A549 (cell line): ENCODE results near the gene OSCAR. TPM values are rescaled to one million over a fixed set of nuclear protein-coding genes. Genes with fewer than 3 reads are reported as not detected.
"Not testable (repeated sequence)": the region's sequence is repeated elsewhere in the genome, so short reads cannot be mapped to it uniquely, and the experiment has no call there.

Experiments used
- ATAC-seq, 2 experiments: fragments of 200-7000 bp in 1 of 2; fragments of >200 bp in 1 of 2; cut with Nextera tagmentation in 1 of 2; cut with Tn5 transposase in 1 of 2; 3 replicates each; pipeline versions ENCODE4 v1.8.0 to v1.9.1; 2018 to 2020; ENCODE audit warnings: mild to moderate bottlenecking in 1 of 2, moderate library complexity in 1 of 2
- CTCF ChIA-PET: fragments of 300-600 bp; sonication (Branson Sonifier 250); formaldehyde crosslinking; extraction: SDS; loops from one replicate; lab custom pipeline; 2021; ENCODE audit warnings: antibody characterized with exemption, inconsistent platforms; lab: Yijun Ruan, JAX
- POLR2A ChIA-PET: fragments of 350-600 bp; formaldehyde crosslinking; extraction: SDS; loops from one replicate; lab custom pipeline; 2021; ENCODE audit warnings: antibody characterized with exemption, inconsistent platforms; lab: Yijun Ruan, JAX
- DNase-seq, 2 experiments: peaks; one replicate each; pipeline versions ENCODE4 v3.0.0 to v3.0.0-alpha.2; 2011 to 2016; ENCODE audit warnings: low read depth in 1 of 2, low spot score in 1 of 2
- FAIRE-seq: peaks from 2 replicates; lab custom pipeline; 2011; peaks lifted over from hg19 to GRCh38; lab: Jason Lieb, UNC
- H3K27ac ChIP-seq, 2 experiments: fragments of >200 bp; sonication (Bioruptor Twin); formaldehyde crosslinking; 3 replicates each; pipeline ENCODE4 v1.5.1; 2016 to 2017
- H3K4me1 ChIP-seq: fragments of >200 bp; sonication (Bioruptor Twin); formaldehyde crosslinking; 3 replicates; pipeline ENCODE4 v1.6.1; 2016
- H3K4me2 ChIP-seq: fragments of >200 bp; sonication (Bioruptor Twin); formaldehyde crosslinking; 3 replicates; pipeline ENCODE4 v1.6.1; 2016
- H3K4me3 ChIP-seq: fragments of >200 bp; sonication (Bioruptor Twin); formaldehyde crosslinking; 3 replicates; pipeline ENCODE4 v1.5.1; 2016
- H3K9me3 ChIP-seq: fragments of >200 bp; sonication (Bioruptor Twin); formaldehyde crosslinking; 3 replicates; pipeline ENCODE4 v1.6.1; 2016
- BCL3 ChIP-seq: fragments of >200 bp; sonication (Bioruptor Twin); formaldehyde crosslinking; IDR thresholded peaks from 3 replicates; pipeline ENCODE4 v1.6.1; 2016
- CBX8 ChIP-seq: fragments of 200-600 bp; sonication (generic); IDR thresholded peaks from 2 replicates; pipeline ENCODE4 v1.6.1; 2016
- CHD4 ChIP-seq: fragments of 200-600 bp; sonication (generic); IDR thresholded peaks from 2 replicates; pipeline ENCODE4 v1.6.1; 2016; ENCODE audit warnings: antibody characterized with exemption, mild to moderate bottlenecking, borderline replicate concordance
- CTCF ChIP-seq: fragments of >200 bp; sonication (Bioruptor Twin); formaldehyde crosslinking; IDR thresholded peaks from 3 replicates; pipeline ENCODE4 v1.5.1; 2016
- E2F6 ChIP-seq: IDR thresholded peaks from 2 replicates; pipeline ENCODE4 v1.6.1; 2012; ENCODE audit warnings: low read depth, borderline replicate concordance
- ELK1 ChIP-seq: fragments of 150-350 bp; IDR thresholded peaks from 2 replicates; pipeline ENCODE4 v1.6.1; 2014; ENCODE audit warnings: low read depth, mild to moderate bottlenecking, low read length
- EP300 ChIP-seq, 2 experiments: fragments of >200 bp; sonication (Bioruptor Twin); formaldehyde crosslinking; IDR thresholded peaks; 2 replicates in 1 of 2; 3 replicates in 1 of 2; pipeline ENCODE4 v1.6.1; 2016 to 2017
- ESRRA ChIP-seq: fragments of 150-350 bp; IDR thresholded peaks from 2 replicates; pipeline ENCODE4 v1.6.1; 2014; ENCODE audit warnings: mild to moderate bottlenecking, low read length, borderline replicate concordance
- HDAC2 ChIP-seq: fragments of 200-600 bp; sonication (generic); IDR thresholded peaks from 2 replicates; pipeline ENCODE4 v1.6.1; 2016
- HOXB13 ChIP-seq: fragments of 250-450 bp; sonication (Bioruptor Pico); IDR thresholded peaks from 2 replicates; pipeline ENCODE4 v1.5.0; 2020; ENCODE audit warnings: low read depth, mild to moderate bottlenecking, moderate library complexity
- HOXB5 ChIP-seq: fragments of 250-450 bp; sonication (Bioruptor Pico); IDR thresholded peaks from 2 replicates; pipeline ENCODE4 v1.5.0; 2020; ENCODE audit warnings: mild to moderate bottlenecking, moderate library complexity
- JUN ChIP-seq, 2 experiments: fragments of >200 bp; sonication (Bioruptor Twin); formaldehyde crosslinking; IDR thresholded peaks; 2 replicates in 1 of 2; 3 replicates in 1 of 2; pipeline ENCODE4 v1.6.1; 2016 to 2017
- JUNB ChIP-seq: fragments of >200 bp; sonication (Bioruptor Twin); formaldehyde crosslinking; IDR thresholded peaks from 2 replicates; pipeline ENCODE4 v1.6.1; 2016
- KDM1A ChIP-seq: fragments of 200-600 bp; sonication (generic); IDR thresholded peaks from 2 replicates; pipeline ENCODE4 v1.6.1; 2016; ENCODE audit warnings: low read depth, mild to moderate bottlenecking
- KDM5A ChIP-seq: fragments of 200-600 bp; sonication (generic); IDR thresholded peaks from 2 replicates; pipeline ENCODE4 v1.6.1; 2016; ENCODE audit warnings: antibody characterized with exemption, mild to moderate bottlenecking
- MAX ChIP-seq: IDR thresholded peaks from 2 replicates; pipeline ENCODE4 v1.6.1; 2012
- MAZ ChIP-seq: fragments of 150-350 bp; IDR thresholded peaks from 2 replicates; pipeline ENCODE4 v1.6.1; 2014; ENCODE audit warnings: antibody characterized with exemption, low read depth, low read length, borderline replicate concordance
- NFE2L2 ChIP-seq: fragments of 150-350 bp; conservative IDR thresholded peaks from 2 replicates; pipeline ENCODE4 v1.6.1; 2014; ENCODE audit warnings: low read length
- PHF8 ChIP-seq: fragments of 200-600 bp; sonication (generic); IDR thresholded peaks from 2 replicates; pipeline ENCODE4 v1.6.1; 2016; ENCODE audit warnings: low read depth, mild to moderate bottlenecking, antibody characterized with exemption, moderate library complexity, borderline replicate concordance
- POLR2A ChIP-seq: IDR thresholded peaks from 2 replicates; pipeline ENCODE4 v1.6.1; 2012; ENCODE audit warnings: mild to moderate bottlenecking, low read length
- RAD21 ChIP-seq, 2 experiments: fragments of >200 bp in 1 of 2; sonication (Bioruptor Twin) in 1 of 2; formaldehyde crosslinking in 1 of 2; IDR thresholded peaks in 1 of 2; conservative IDR thresholded peaks in 1 of 2; 2 replicates in 1 of 2; 3 replicates in 1 of 2; pipeline ENCODE4 v1.6.1; 2012 to 2018; ENCODE audit warnings: inconsistent platforms in 1 of 2
- RCOR1 ChIP-seq: fragments of 150-350 bp; IDR thresholded peaks from 2 replicates; pipeline ENCODE4 v1.6.1; 2014; ENCODE audit warnings: antibody characterized with exemption, low read length, low read depth
- TP53 ChIP-seq: fragments of 250-450 bp; sonication (Bioruptor Pico); IDR thresholded peaks from 2 replicates; pipeline ENCODE4 v1.5.0; 2021; ENCODE audit warnings: mild to moderate bottlenecking, moderate library complexity
- ZC3H11A ChIP-seq: fragments of 450-650 bp; IDR thresholded peaks from 2 replicates; pipeline ENCODE4 v1.6.1; 2014; ENCODE audit warnings: antibody characterized with exemption, mild to moderate bottlenecking
- ZFP36 ChIP-seq: fragments of 450-650 bp; IDR thresholded peaks from 2 replicates; pipeline ENCODE4 v1.6.1; 2014; ENCODE audit warnings: borderline replicate concordance; ENCODE audit not compliant: partially characterized antibody
- WGBS: methylation state at CpG from one replicate; pipeline ENCODE4 v1.1.6; 2017; ENCODE audit errors: missing lambda C conversion rate; 5-methylcytosine and 5-hydroxymethylcytosine counted together
- polyA plus RNA-seq, 4 experiments: library from polyadenylated mRNA; depleted of rRNA in 3 of 4; stranded (reverse); fragments of >200 nt; fragmentation: RNase III in 1 of 4; extraction: RNeasy Plus Mini Kit Qiagen cat#74134 plus additional on column Dnase treatment in 1 of 4; gene quantifications; 2 replicates in 3 of 4; 3 replicates in 1 of 4; pipeline ENCODE4 v1.2.3, GENCODE V29; 2011 to 2017

OSCAR gene
- polyA plus RNA-seq, 2 of the 4 experiments (the other 2 are of a cell fraction) = 0.26 to 0.28 TPM

- ChIA-PET CTCF (interaction anchor here (0.7 to 1.0 kb wide), 2 partner anchors 78 to 196 kb away, joined by 3 to 5 read pairs; no protein-coding TSS in a partner anchor), POLR2A (interaction anchor here (1.3 to 2.5 kb wide), 2 partner anchors 12 to 111 kb away, joined by 3 to 18 read pairs; partner anchors contain the start of genes CACNG6, PRPF31 and TFPT)
- 0 out of 2 replicates have a peak, but pooled peaks have one; percentile 54 for TF ChIP-seq ESRRA
- TF ChIP-seq ELK1 = no peak
- TF ChIP-seq CBX8 = no peak
- no peak for TF ChIP-seq NFE2L2
- peak; percentile 100 for TF ChIP-seq HDAC2
- TF ChIP-seq CTCF = no peak
- TF ChIP-seq RCOR1 = peak; percentile 100
- no peak for TF ChIP-seq ZFP36
- TF ChIP-seq JUNB = no peak
- peak; percentile 62; the same call in 1 of the 2 replicates for TF ChIP-seq HOXB13 (CRISPR knock-in tag)
- no peak for TF ChIP-seq TP53 (CRISPR knock-in tag)
- TF ChIP-seq EP300 (IDR thresholded peaks at IDR 0.05) = no peak
- peak; percentile 43; the same call in 1 of the 2 replicates for TF ChIP-seq PHF8
- TF ChIP-seq KDM1A = peak; percentile 100
- TF ChIP-seq E2F6 = peak; percentile 30; the same call in 1 of the 2 replicates
- TF ChIP-seq CHD4 = peak; percentile 98
- TF ChIP-seq ZC3H11A = no peak
- peak; percentile 51; the same call in 1 of the 2 replicates for TF ChIP-seq MAX
- no peak for TF ChIP-seq RAD21 (conservative IDR thresholded peaks at IDR 0.05 in 1 of 2, IDR thresholded peaks at IDR 0.05 in 1 of 2)
- TF ChIP-seq HOXB5 (CRISPR knock-in tag) = no peak
- peak; percentile 63 to 85; a peak in 4 of 5 replicates for TF ChIP-seq JUN (IDR thresholded peaks at IDR 0.05)
- TF ChIP-seq POLR2A = peak; percentile 75
- TF ChIP-seq BCL3 = peak; percentile 49; the same call in 1 of the 3 replicates
- peak; percentile 95 for TF ChIP-seq KDM5A
- no peak for TF ChIP-seq MAZ
- no peaks in the 10 kb centered on the region for H3K9me3 ChIP-seq
- H3K4me2 ChIP-seq = peak within 1 kb of the TSS; percentile 93
- peak within 1 kb of the TSS; percentile 68 for H3K4me3 ChIP-seq
- FAIRE-seq (peak; percentile 99), DNase-seq (peak; percentile 99), ATAC-seq (peak; percentile 96 to 99)
- peak within 1 kb of the TSS; percentile 78 to 93 for H3K27ac ChIP-seq
- H3K4me1 ChIP-seq = 0 out of 3 replicates have a peak, but pooled peaks cover 8% of the 10 kb centered on the region
- WGBS = 2% methylated on average over 51 of the region's 54 CpGs
Measured at GRCh38 chr19:54102421-54103169, 2.0 kb upstream of the OSCAR start, which contains the start of gene NDUFA3. TSS of gene NDUFA3 (plus strand) at chr19:54102855. CDS start at chr19:54102879, 24 bp downstream.

- H3K9me3 ChIP-seq, DNase-seq, FAIRE-seq, H3K4me2 ChIP-seq, H3K4me3 ChIP-seq, POLR2A ChIA-PET, ATAC-seq, H3K27ac ChIP-seq: not testable (repeated sequence)
- H3K4me1 ChIP-seq = peaks cover 15% of the 10 kb centered on the region; the same call in 1 of the 3 replicates
- 66% methylated on average over 9 of the region's 9 CpGs for WGBS
- CTCF ChIA-PET = interaction anchor here (0.8 to 4.0 kb wide), 4 partner anchors 64 to 291 kb away, joined by 3 to 35 read pairs (median 13); no protein-coding TSS in a partner anchor
Measured at GRCh38 chr19:54099903-54100255, 724 bp downstream of the OSCAR start.
